Endodermal cell (in vitro differentiated cells): Measurements from ENCODE around the gene PSEN1. TPM values are rescaled to one million over a fixed set of nuclear protein-coding genes. Genes with fewer than 3 reads are reported as not detected.

Source experiments
- DNase-seq: peaks from one replicate; pipeline ENCODE4 v3.0.0-alpha.2; 2017
- H3K27ac ChIP-seq: 2 replicates; pipeline ENCODE4 v1.5.1; 2013; ENCODE audit warnings: mild to moderate bottlenecking, low read depth, low read length, moderate library complexity
- H3K27me3 ChIP-seq: 2 replicates; pipeline ENCODE4 v1.6.1; 2013; ENCODE audit warnings: mild to moderate bottlenecking, low read length, moderate library complexity; ENCODE audit not compliant: insufficient read depth, control insufficient read depth, poor library complexity, severe bottlenecking
- H3K36me3 ChIP-seq: 2 replicates; pipeline ENCODE4 v1.7.0; 2013; ENCODE audit warnings: mild to moderate bottlenecking, low read length, moderate library complexity; ENCODE audit not compliant: control insufficient read depth, insufficient read depth
- H3K4me1 ChIP-seq: one replicate; pipeline ENCODE4 v1.7.0; 2013; ENCODE audit warnings: low read length; ENCODE audit not compliant: control insufficient read depth, insufficient read depth
- H3K4me3 ChIP-seq: 2 replicates; pipeline ENCODE4 v1.5.1; 2013; ENCODE audit warnings: mild to moderate bottlenecking, low read length, moderate library complexity
- H3K9ac ChIP-seq: 2 replicates; pipeline ENCODE4 v1.6.1; 2013; ENCODE audit warnings: mild to moderate bottlenecking, low read length, moderate library complexity; ENCODE audit not compliant: poor library complexity, severe bottlenecking; ENCODE audit errors: extremely low read depth
- H3K9me3 ChIP-seq: 2 replicates; pipeline ENCODE4 v1.6.1; 2013; ENCODE audit warnings: mild to moderate bottlenecking, low read length, moderate library complexity; ENCODE audit not compliant: control insufficient read depth
- H3K27ac Mint-ChIP-seq: 2 replicates; pipeline ENCODE4 v1.8.0; 2020; ENCODE audit warnings: mixed read lengths
- H3K27me3 Mint-ChIP-seq: 2 replicates; pipeline ENCODE4 v1.8.0; 2021; ENCODE audit warnings: mild to moderate bottlenecking, mixed read lengths; ENCODE audit not compliant: insufficient read depth
- H3K36me3 Mint-ChIP-seq: 2 replicates; pipeline ENCODE4 v1.8.0; 2020; ENCODE audit warnings: low read depth, mixed read lengths
- H3K4me1 Mint-ChIP-seq: 2 replicates; pipeline ENCODE4 v1.8.0; 2020; ENCODE audit warnings: mixed read lengths
- H3K4me3 Mint-ChIP-seq: 2 replicates; pipeline ENCODE4 v1.8.0; 2020; ENCODE audit warnings: mild to moderate bottlenecking, moderate library complexity, mixed read lengths
- H3K9me3 Mint-ChIP-seq: 2 replicates; pipeline ENCODE4 v1.8.0; 2020; ENCODE audit warnings: mild to moderate bottlenecking, mixed read lengths
- WGBS, 2 experiments: methylation state at CpG; one replicate each; pipeline versions ENCODE4 v1.1.5 to v1.1.7; 2013; ENCODE audit warnings: missing lambda C conversion rate in 2 of 2, mixed read lengths in 1 of 2; ENCODE audit not compliant: insufficient coverage in 1 of 2, insufficient read length in 1 of 2; 5-methylcytosine and 5-hydroxymethylcytosine counted together
- total RNA-seq, 2 donors: library from RNA; stranded (reverse); fragmentation: NEBNext Ultra II Directional in 1 of 2; extraction: Animal tissue kit (Norgen Biotek cat#: 25700) in 1 of 2; gene quantifications; 2 replicates in 1 of 2; 3 replicates in 1 of 2; pipeline ENCODE4 v1.2.1, GENCODE V29; 2021
- TF ChIP-seq, protein P1 (sequence below): fragments of 200-600 bp; sonication (generic); conservative IDR thresholded peaks from 2 replicates; pipeline ENCODE4 v1.5.0; 2021; ENCODE audit warnings: antibody characterized with exemption, mild to moderate bottlenecking

PSEN1 gene
- total RNA-seq, 2 donors from 2014 or later = 45.7 to 49.9 TPM

DNA sequence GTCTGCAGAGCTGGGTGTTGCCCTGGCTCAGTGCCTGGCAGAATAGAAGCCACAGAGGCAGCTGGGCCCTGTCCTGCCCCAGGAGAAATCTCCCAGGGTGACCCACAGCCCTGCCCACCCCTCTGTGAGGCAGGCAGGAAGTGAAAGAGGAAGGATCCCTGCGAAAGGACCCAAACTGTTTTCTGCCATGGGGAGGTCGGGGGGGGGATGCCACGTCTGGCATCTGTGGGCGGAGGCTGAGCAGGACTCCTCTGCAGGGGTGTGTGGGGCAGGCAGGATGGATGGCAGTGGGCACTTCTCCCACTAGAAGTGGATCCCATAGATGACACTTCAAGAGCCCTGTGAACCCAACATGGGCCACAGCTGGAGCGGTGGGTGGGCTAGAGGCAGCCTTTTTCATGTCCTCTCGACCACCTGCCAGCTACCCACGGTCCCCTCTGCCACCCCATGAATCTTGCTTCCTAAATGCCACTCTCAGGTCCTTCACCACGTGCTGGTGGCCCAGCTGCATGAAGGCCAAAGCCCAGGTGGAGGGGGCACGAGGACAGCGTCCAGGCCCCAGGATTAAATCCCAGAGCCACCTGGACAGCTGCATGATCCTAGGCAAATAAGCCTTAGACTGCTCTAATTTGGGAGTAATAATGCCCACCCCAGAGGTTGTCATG is 104.6 kb downstream of the PSEN1 start:
- Mint-ChIP-seq H3K9me3 (no peaks in the 10 kb centered on the region), H3K4me3 (no peak overlapping the region), H3K4me1 (peaks cover 19% of the 10 kb centered on the region), H3K27me3 (peaks cover 86% of the 10 kb centered on the region), H3K27ac (no peak overlapping the region), H3K36me3 (peaks cover 5% of the 10 kb centered on the region)
- H3K36me3 ChIP-seq = no peaks in the 10 kb centered on the region
- 85 to 89% methylated on average over 8 to 10 of the region's 10 CpGs for WGBS, 2 experiments
- H3K27ac ChIP-seq = no peak overlapping the region
- H3K9me3 ChIP-seq = no peaks in the 10 kb centered on the region
- H3K4me3 ChIP-seq = no peak overlapping the region
- H3K4me1 ChIP-seq = peaks cover 5% of the 10 kb centered on the region
- H3K9ac ChIP-seq = no peak overlapping the region
- DNase-seq = peak; percentile 39
- TF ChIP-seq, protein P1, sequence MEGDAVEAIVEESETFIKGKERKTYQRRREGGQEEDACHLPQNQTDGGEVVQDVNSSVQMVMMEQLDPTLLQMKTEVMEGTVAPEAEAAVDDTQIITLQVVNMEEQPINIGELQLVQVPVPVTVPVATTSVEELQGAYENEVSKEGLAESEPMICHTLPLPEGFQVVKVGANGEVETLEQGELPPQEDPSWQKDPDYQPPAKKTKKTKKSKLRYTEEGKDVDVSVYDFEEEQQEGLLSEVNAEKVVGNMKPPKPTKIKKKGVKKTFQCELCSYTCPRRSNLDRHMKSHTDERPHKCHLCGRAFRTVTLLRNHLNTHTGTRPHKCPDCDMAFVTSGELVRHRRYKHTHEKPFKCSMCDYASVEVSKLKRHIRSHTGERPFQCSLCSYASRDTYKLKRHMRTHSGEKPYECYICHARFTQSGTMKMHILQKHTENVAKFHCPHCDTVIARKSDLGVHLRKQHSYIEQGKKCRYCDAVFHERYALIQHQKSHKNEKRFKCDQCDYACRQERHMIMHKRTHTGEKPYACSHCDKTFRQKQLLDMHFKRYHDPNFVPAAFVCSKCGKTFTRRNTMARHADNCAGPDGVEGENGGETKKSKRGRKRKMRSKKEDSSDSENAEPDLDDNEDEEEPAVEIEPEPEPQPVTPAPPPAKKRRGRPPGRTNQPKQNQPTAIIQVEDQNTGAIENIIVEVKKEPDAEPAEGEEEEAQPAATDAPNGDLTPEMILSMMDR = no peak
- peaks cover 65% of the 10 kb centered on the region for H3K27me3 ChIP-seq

DNA sequence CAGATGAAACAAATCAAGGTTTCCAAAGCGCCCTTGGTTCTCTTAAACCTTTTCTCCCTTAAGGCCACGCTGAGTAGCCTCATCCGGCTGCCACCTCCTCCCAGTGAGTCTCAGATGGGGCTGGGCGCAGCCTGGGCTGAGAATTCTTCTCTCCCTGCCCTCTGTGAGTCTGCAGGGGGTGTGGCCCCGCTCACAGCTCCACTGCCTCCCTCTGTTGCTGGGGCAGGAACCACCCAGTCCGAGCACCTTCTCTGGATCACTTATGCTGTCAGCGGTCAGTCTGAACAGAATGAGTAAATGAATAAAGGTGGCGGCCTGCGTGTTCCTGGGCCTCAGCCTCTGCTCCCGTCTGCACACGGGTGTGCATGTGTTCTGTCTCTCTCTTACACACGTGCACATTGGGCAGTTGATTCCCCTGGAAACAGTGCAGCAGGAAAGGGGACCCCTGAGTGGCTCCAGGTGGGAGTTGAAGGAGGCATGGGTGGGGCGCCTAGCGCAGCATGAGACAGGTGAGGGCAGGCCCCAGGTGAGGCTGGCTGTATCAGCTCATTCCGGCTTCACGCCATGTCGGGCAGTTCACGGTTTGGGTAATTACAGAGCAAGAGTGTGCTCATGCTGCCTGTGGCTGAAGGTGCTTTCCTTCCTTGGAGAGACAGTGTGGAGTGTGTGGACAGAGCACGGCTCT is 105.3 kb downstream of the PSEN1 start:
- TF ChIP-seq, protein P1 = no peak
- H3K27ac Mint-ChIP-seq = no peak overlapping the region
- H3K9ac ChIP-seq = no peak overlapping the region
- H3K9me3 ChIP-seq = no peaks in the 10 kb centered on the region
- H3K4me3 Mint-ChIP-seq = no peak overlapping the region
- peak; percentile 65 for DNase-seq
- H3K9me3 Mint-ChIP-seq = no peaks in the 10 kb centered on the region
- no peak overlapping the region for H3K27ac ChIP-seq
- 88 to 97% methylated on average over 14 to 19 of the region's 19 CpGs for whole genome bisulfite sequencing, 2 experiments
- peaks cover 59% of the 10 kb centered on the region for H3K27me3 ChIP-seq
- peaks cover 5% of the 10 kb centered on the region for H3K4me1 ChIP-seq
- H3K36me3 Mint-ChIP-seq = peaks cover 5% of the 10 kb centered on the region
- H3K4me1 Mint-ChIP-seq = peaks cover 12% of the 10 kb centered on the region
- H3K36me3 ChIP-seq = no peaks in the 10 kb centered on the region
- H3K27me3 Mint-ChIP-seq = peaks cover 82% of the 10 kb centered on the region
- H3K4me3 ChIP-seq = no peak overlapping the region

DNA sequence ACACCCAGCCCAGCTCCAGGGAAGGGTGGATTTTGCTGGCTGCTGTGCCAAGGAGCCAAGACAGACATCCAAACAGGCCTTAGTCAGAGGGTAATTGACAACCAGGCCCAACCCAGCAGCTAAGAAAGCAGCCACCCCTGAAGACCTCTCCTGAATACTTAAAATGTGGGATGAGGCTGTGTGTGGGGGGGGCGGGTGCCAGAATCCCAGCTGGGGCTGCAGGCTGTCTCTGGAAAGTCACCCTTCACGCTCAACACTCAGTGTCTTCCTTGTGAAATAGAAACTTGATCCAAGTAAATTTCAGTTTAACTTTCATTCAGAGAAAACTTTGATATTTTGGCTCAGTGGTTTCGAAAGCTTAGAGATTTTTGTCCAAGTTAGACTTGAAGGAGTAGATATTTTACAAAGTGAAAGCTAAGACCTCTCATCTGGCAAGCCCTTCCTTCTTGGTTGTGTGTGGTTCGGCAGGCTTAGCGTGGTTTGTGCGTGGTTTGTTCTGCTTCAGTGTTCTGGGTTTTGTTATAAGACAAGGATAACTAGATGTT is 106.1 kb downstream of the PSEN1 start:
- H3K4me1 Mint-ChIP-seq = peaks cover 6% of the 10 kb centered on the region
- no peak overlapping the region for H3K9ac ChIP-seq
- H3K36me3 ChIP-seq = no peaks in the 10 kb centered on the region
- TF ChIP-seq, protein P1 = no peak
- H3K9me3 ChIP-seq = no peaks in the 10 kb centered on the region
- H3K36me3 Mint-ChIP-seq = peaks cover 5% of the 10 kb centered on the region
- H3K4me3 Mint-ChIP-seq = no peak overlapping the region
- peaks cover 82% of the 10 kb centered on the region for H3K27me3 Mint-ChIP-seq
- no peak overlapping the region for H3K27ac ChIP-seq
- DNase-seq = no peak
- WGBS, 2 experiments = 97 to 100% methylated on average over 2 to 5 of the region's 6 CpGs
- H3K4me3 ChIP-seq = no peak overlapping the region
- no peak overlapping the region for H3K27ac Mint-ChIP-seq
- peaks cover 51% of the 10 kb centered on the region for H3K27me3 ChIP-seq
- no peaks in the 10 kb centered on the region for H3K9me3 Mint-ChIP-seq
- H3K4me1 ChIP-seq = peaks cover 5% of the 10 kb centered on the region
